Measurements from ENCODE around the gene PDE3A.

The PDE3A gene

GRCh38 chr12:20469300-20469699 lies 101.0 kb downstream of the PDE3A start:
- TF ChIP-seq CTCF (IDR thresholded peaks at IDR 0.05; ENCODE audit: control insufficient read depth, insufficient read depth, low read depth, low read length, missing control alignments): no peak
- DNase-seq (ENCODE audit: low read depth): no peak
- no peak overlapping the region for H3K4me3 ChIP-seq (ENCODE audit: control insufficient read depth, low read depth, low read length)

GRCh38 chr12:20469756-20470155 lies 101.4 kb downstream of the PDE3A start:
- no peak overlapping the region for H3K4me3 ChIP-seq (ENCODE audit: control insufficient read depth, low read depth, low read length)
- DNase-seq (ENCODE audit: low read depth): no peak
- no peak for TF ChIP-seq CTCF (IDR thresholded peaks at IDR 0.05; ENCODE audit: control insufficient read depth, insufficient read depth, low read depth, low read length, missing control alignments)

- H3K4me3 ChIP-seq (ENCODE audit: control insufficient read depth, low read depth, low read length): no peak overlapping the region
- no peak for TF ChIP-seq CTCF (IDR thresholded peaks at IDR 0.05; ENCODE audit: control insufficient read depth, insufficient read depth, low read depth, low read length, missing control alignments)
- no peak for DNase-seq (ENCODE audit: low read depth)
Measured at GRCh38 chr12:20472102-20472782, 103.9 kb downstream of the PDE3A start.

GRCh38 chr12:20473133-20473532 lies 104.8 kb downstream of the PDE3A start:
- TF ChIP-seq CTCF (IDR thresholded peaks at IDR 0.05; ENCODE audit: control insufficient read depth, insufficient read depth, low read depth, low read length, missing control alignments): no peak
- no peak for DNase-seq (ENCODE audit: low read depth)
- no peak overlapping the region for H3K4me3 ChIP-seq (ENCODE audit: control insufficient read depth, low read depth, low read length)

GRCh38 chr12:20474016-20474415 lies 105.7 kb downstream of the PDE3A start:
- TF ChIP-seq CTCF (IDR thresholded peaks at IDR 0.05; ENCODE audit: control insufficient read depth, insufficient read depth, low read depth, low read length, missing control alignments): no peak
- no peak overlapping the region for H3K4me3 ChIP-seq (ENCODE audit: control insufficient read depth, low read depth, low read length)
- DNase-seq (ENCODE audit: low read depth): no peak

- no peak for DNase-seq (ENCODE audit: low read depth)
- H3K4me3 ChIP-seq (ENCODE audit: control insufficient read depth, low read depth, low read length): no peak overlapping the region
- TF ChIP-seq CTCF (IDR thresholded peaks at IDR 0.05; ENCODE audit: control insufficient read depth, insufficient read depth, low read depth, low read length, missing control alignments): no peak
Measured at GRCh38 chr12:20474443-20474842, 106.1 kb downstream of the PDE3A start.
